DMS114 treated with DMSO at 0.1 percent for 48 hours (cell line): ENCODE measurements around the gene KREMEN2.
A peak's percentile ranks its signal among the peaks of the same experiment; 100 is the strongest.

ENCODE experiments used
- DNase-seq: peaks from one replicate; lab custom pipeline; 2025; ENCODE audit not compliant: unreplicated experiment; lab: John Stamatoyannopoulos, UW

Gene KREMEN2

GRCh38 chr16:3000540-3000939 is 36.5 kb downstream of the KREMEN2 start:
- DNase-seq = no peak

DNA sequence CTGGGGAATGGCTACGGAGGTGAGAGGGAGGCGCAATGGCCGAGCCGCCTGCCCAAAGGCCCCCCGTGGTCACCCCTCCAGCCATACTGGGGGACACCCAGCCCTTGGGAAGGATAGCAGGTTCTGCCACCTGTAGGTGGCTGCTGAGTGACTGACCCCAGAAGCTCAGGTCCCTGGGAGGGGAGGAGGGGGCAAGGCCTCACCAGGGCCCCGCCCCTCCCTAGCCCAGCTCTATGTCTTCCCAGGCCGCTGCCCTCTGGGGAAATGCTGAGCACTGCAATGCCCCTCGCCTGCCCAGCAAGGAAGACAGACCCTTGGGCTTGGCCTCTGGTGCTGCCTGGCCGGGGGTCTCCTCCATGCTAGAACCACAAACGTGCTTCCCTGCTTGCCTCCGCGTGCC is 37.2 kb downstream of the KREMEN2 start:
- DNase-seq = no peak

DNA sequence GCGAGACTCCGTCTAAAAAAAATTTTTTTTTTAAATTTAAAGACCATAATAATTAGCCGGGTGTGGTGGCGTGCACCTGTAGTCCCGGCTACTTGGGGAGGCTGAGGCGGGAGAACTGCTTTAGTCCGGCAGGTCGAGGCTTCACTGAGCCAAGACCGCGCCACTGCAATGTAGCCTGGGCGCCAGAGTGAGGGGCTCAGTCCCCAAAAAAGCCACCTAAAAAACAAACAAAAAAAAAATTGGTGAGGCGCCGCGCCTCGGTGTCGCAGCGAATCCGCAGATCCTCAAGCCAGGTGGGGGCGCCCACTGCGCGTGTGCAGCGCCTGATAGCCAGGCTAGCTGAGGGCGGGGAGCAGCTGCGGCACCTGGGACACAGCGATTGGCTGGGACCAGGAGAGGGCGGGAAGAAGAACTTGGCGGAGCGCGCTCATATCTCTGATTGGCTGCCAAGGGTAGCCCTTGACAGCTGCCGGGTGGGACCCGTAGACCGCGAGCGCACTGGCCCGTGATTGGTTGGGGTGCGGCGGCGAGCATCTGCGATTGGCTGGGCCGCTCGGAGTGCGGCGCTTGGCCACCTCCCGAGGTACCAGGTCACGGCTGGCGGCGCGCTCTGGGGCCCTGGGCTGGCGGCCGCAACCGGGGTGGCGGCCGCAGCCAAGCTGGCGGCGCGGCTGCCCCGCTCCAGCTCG is 39.7 kb downstream of the KREMEN2 start:
- peak; percentile 94 for DNase-seq

DNA sequence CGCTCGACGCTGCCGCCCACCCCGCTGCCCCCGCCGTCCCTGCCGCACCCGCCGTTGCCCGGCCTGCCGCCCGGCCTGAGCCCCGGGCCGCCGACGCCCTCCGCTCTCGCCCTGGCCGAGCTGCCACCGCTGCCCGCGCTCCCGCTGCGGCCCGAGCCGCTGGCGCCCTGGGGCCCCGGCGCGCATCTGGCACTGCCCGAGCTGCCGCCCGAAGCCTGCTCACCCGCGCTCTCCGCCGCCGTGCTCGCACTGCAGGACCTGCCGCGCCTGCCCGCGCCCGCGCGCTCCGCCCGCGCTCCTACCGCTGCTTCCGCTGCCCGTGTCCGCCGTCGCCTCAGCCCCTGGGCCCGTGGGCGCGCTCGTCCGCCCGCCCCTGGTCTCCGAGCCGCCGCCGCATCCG is 40.2 kb downstream of the KREMEN2 start:
- DNase-seq = no peak

GRCh38 chr16:3004781-3005284 is 40.8 kb downstream of the KREMEN2 start:
- DNase-seq = no peak

DNA sequence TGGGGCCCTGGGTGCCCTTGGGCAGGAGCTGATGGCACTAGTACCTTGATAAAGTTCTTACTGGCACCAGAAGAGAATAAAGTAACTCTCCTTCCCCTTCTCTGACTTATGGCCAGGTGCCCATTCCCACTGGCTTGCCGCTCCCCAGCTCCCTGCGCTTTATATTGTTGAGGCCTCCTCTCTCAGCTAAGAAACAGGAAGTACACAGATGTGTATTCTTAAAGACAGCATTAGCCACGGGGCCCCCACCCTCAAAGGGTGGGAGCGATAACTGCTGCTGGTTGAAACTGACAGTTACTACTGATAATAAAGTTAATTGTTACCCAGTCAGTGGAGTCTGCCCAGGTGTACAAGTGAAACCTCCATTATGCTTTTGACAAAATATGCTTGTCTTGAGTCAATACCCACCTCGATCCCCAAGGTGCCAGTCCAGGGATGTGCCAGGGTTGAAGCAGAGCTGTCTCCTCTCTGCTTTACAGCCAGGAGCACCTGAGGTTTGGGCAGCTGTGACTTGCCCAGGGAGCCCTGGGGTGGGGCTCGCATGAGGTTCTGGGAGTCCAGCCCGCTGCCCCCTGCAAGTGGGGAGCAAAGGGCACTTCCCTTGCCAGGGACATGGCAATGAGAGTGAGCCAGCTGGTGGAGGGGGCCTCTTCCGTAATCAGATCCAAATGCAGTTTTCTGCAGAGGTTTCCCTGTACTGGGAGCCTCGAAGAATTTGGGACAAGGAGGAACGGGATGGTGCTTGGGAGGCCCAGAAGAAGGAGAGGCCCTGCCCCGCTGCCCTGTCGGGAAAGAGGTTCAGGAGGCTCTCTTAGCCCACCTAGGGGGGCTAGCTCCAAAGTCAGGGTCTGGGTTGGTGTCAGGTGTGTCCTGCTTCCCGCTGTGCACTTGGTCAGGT is 43.2 kb downstream of the KREMEN2 start:
- no peak for DNase-seq

DNA sequence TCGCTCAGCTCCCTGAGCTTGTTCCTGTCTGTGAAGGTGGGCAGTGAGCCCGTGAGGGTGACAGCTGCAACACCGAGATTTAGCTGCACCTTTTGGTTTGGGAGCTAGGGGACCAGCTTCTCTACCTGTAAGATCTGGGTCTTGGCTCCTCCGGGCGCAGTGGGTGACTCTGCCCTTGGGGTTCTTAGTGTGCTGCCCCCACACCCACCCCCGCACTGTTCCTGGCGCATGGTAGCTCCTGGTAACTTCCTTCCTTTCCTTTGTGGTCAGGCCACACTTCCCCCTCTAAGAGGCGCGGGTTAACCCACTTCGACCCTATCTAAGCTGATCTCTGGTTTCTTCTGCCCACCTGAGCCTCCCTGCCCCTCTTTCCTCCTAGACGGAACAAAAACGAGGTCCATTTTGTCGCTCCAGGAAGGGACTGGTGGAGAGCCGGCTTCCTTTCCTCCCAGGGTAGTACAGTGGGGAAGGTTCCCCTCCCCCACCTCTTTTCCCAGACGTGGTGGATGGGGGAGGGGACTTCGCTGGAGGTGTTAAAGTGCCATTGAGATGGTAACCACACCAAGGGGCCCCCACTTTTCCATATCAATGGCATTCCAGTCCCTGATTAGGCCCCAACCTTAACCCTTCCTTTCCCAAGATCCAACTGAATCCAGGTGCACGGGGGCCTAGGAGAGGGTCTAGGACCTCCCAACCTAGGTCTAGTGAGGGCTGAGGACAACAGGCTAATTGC is 44.0 kb downstream of the KREMEN2 start:
- DNase-seq = no peak

DNA sequence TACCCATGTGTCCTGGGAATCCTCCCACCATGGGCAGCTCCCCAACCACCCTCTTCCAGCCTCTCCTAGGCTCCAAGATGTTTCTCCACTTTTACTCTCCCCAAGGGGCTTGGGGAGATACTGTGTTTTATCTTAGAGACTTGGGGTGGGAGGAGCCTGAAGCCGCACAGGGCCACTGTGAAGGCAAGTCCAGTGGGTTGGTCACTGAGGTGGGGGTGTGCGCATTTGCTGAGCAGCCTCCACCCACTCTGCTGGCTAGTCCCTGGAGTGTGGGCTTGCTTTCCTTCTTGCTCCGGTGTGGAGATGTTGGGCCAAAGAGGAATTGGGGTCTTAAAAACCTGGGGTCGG is 44.6 kb downstream of the KREMEN2 start:
- DNase-seq = no peak

GRCh38 chr16:3009568-3010390 is 45.7 kb downstream of the KREMEN2 start:
- DNase-seq = no peak

GRCh38 chr16:3010510-3010909 is 46.4 kb downstream of the KREMEN2 start:
- no peak for DNase-seq

DNA sequence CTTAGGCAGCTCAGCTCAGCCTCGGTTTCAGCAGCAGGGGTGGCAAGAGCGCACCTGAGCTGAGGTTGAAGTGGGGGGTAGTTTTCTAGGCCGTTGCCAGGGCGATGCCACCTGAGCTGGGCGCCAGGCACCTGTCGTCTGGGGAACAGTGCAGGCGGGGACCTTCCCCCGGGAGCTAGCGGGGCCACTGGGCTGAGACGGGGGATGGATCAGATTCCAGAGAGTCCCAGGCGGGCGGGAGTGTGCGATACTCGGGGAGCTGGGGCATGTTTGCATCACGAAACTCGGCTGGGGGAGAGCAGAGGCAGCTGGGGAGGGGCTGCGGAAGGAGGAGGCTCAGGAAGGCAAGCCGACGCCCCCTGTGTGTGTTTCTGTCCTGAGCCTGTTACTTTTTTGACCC is 48.2 kb downstream of the KREMEN2 start:
- no peak for DNase-seq

- no peak for DNase-seq
These were observed 48.8 kb downstream of the KREMEN2 start, which contains the start of gene CLDN9 for GRCh38 chr16:3012828-3013420. Gene CLDN9 (plus strand): TSS chr16:3012923. CDS start chr16:3013363, 440 bp downstream.

DNA sequence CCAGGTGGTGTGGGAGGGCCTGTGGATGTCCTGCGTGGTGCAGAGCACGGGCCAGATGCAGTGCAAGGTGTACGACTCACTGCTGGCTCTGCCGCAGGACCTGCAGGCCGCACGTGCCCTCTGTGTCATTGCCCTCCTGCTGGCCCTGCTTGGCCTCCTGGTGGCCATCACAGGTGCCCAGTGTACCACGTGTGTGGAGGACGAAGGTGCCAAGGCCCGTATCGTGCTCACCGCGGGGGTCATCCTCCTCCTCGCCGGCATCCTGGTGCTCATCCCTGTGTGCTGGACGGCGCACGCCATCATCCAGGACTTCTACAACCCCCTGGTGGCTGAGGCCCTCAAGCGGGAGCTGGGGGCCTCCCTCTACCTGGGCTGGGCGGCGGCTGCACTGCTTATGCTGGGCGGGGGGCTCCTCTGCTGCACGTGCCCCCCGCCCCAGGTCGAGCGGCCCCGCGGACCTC is 49.4 kb downstream of the KREMEN2 start:
- DNase-seq = no peak

DNA sequence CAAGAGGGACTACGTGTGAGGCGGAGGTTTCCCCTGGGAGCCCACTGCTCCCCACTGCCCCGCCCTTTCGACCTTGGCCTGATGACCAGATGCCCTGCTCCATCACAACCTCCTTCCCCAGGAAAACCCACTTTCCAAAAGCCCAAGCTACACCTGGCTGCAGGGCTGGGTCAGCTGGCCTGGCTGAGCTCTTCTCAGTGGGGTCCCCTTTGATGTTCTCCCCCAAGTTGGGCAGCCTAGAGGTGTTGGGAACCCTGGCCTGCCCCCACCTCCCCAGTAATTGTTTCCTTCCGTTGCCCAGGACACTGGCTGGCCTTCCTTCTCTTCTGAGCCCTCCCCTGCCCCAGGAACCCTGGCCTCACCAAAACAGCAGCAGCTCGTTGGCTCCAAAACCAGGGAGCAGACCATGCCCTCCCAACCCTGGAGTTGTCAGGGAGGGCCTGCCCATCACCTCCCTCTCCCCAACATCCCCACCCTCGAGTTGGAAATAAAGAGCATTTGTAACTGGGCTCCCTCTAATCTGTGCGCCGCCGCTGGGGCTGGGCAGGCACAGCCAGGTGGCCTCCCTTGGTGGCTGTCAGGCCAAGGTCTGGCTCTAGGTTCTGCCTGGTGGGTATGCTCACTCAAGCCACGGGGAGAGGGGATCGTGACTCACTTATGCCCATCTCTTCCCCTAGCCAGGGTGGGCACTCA is 50.1 kb downstream of the KREMEN2 start:
- no peak for DNase-seq

GRCh38 chr16:3014971-3015370 is 50.9 kb downstream of the KREMEN2 start:
- no peak for DNase-seq

DNA sequence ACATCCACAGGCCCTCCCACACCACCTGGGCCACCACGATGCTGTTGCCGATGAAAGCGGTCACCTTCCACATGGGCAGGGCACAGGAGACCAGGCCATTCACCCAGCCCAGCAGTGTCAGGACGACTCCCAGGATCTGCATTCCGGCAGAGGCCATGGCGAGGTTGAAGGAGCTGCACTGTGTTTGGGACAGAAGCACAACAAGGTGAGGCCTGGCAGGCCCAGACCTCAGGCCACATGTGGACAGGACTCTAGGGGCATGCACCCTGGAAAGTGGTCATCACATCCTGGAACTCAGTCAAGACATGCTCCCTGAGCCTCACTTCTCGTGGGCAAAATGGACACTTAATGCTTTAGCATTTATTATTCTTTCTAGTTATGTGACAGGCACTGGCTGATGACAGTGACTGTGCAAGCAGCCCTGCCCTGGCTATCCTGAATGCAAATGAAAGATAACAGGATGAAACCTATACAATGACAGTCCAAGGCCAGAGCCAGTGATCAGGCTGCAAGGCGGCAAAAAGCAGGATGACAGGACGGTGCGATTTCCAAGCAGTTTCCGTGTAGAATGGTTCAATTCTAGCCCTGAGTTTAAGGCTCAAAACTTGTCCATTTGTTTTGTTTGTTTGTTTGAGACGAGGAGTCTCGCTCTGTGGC is 51.9 kb downstream of the KREMEN2 start:
- DNase-seq = no peak

- DNase-seq = no peak
These were observed 53.3 kb downstream of the KREMEN2 start for GRCh38 chr16:3017344-3017743.
